Measurements from ENCODE around the gene B9D1. TPM values are rescaled to one million over a fixed set of nuclear protein-coding genes. Genes with fewer than 3 reads are reported as not detected.

Gene B9D1
- total RNA-seq, 1 experiment from 2014 or later: 31.9 TPM

DNA sequence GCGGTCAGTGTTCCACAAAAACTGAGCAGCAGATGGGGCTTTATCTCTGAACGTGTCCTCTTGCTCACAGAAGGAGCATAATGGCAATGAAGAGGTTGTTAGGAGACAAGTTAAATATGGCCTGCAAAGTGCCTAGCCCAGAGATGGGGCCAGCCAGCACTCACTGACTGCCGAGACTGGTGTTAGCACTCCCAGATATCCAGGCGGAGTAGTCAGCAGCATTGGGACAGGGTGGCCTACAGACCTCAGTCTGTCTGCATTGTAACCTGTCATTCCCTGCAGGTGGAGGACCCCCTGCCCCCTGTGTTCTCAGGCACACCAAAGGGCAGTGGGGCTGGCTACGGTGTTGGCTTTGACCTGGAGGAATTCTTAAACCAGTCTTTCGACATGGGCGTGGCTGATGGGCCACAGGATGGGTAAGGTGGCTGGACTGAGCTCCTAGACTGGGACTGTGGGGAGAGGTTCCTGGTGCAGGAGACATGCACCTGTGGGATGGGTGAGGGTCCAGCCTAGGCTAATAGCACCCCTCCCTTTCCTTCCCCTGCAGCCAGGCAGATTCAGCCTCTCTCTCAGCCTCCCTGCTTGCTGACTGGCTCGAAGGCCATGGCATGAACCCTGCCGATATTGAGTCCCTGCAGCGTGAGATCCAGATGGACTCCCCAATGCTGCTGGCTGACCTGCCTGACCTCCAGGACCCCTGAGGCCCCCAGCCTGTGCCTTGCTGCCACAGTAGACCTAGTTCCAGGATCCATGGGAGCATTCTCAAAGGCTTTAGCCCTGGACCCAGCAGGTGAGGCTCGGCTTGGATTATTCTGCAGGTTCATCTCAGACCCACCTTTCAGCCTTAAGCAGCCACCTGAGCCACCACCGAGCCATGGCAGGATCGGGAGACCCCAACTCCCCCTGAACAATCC lies 20.3 kb upstream of the B9D1 start:
- ATAC-seq (no peak), DNase-seq (ENCODE audit: low spot score) (no peak)
- peaks cover 49% of the 10 kb centered on the region for H3K36me3 Mint-ChIP-seq
- TF ChIP-seq ZNF232 (CRISPR knock-in tag; IDR thresholded peaks at IDR 0.05) (no peak), EMX1 (CRISPR knock-in tag; IDR thresholded peaks at IDR 0.05) (no peak), NFATC4 (CRISPR knock-in tag; IDR thresholded peaks at IDR 0.05) (no peak), KAT7 (CRISPR knock-in tag; IDR thresholded peaks at IDR 0.05; ENCODE audit: borderline replicate concordance) (no peak), FOXJ3 (CRISPR knock-in tag; IDR thresholded peaks at IDR 0.05; ENCODE audit: borderline replicate concordance) (no peak), ZNF219 (CRISPR knock-in tag; IDR thresholded peaks at IDR 0.05; ENCODE audit: borderline replicate concordance) (no peak), TEAD1 (CRISPR knock-in tag; IDR thresholded peaks at IDR 0.05) (no peak), MYBL2 (CRISPR knock-in tag; IDR thresholded peaks at IDR 0.05) (no peak), CREB1 (CRISPR knock-in tag; IDR thresholded peaks at IDR 0.05) (no peak)
- TF ChIP-seq, protein P1, sequence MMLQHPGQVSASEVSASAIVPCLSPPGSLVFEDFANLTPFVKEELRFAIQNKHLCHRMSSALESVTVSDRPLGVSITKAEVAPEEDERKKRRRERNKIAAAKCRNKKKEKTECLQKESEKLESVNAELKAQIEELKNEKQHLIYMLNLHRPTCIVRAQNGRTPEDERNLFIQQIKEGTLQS (CRISPR knock-in tag; conservative IDR thresholded peaks at IDR 0.05): no peak
- TF ChIP-seq, protein P2, sequence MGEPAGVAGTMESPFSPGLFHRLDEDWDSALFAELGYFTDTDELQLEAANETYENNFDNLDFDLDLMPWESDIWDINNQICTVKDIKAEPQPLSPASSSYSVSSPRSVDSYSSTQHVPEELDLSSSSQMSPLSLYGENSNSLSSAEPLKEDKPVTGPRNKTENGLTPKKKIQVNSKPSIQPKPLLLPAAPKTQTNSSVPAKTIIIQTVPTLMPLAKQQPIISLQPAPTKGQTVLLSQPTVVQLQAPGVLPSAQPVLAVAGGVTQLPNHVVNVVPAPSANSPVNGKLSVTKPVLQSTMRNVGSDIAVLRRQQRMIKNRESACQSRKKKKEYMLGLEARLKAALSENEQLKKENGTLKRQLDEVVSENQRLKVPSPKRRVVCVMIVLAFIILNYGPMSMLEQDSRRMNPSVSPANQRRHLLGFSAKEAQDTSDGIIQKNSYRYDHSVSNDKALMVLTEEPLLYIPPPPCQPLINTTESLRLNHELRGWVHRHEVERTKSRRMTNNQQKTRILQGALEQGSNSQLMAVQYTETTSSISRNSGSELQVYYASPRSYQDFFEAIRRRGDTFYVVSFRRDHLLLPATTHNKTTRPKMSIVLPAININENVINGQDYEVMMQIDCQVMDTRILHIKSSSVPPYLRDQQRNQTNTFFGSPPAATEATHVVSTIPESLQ (CRISPR knock-in tag; IDR thresholded peaks at IDR 0.05): no peak
- TF ChIP-seq, protein P3, sequence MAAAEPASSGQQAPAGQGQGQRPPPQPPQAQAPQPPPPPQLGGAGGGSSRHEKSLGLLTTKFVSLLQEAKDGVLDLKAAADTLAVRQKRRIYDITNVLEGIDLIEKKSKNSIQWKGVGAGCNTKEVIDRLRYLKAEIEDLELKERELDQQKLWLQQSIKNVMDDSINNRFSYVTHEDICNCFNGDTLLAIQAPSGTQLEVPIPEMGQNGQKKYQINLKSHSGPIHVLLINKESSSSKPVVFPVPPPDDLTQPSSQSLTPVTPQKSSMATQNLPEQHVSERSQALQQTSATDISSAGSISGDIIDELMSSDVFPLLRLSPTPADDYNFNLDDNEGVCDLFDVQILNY (CRISPR knock-in tag; IDR thresholded peaks at IDR 0.05): no peak
- TF ChIP-seq, protein P4, sequence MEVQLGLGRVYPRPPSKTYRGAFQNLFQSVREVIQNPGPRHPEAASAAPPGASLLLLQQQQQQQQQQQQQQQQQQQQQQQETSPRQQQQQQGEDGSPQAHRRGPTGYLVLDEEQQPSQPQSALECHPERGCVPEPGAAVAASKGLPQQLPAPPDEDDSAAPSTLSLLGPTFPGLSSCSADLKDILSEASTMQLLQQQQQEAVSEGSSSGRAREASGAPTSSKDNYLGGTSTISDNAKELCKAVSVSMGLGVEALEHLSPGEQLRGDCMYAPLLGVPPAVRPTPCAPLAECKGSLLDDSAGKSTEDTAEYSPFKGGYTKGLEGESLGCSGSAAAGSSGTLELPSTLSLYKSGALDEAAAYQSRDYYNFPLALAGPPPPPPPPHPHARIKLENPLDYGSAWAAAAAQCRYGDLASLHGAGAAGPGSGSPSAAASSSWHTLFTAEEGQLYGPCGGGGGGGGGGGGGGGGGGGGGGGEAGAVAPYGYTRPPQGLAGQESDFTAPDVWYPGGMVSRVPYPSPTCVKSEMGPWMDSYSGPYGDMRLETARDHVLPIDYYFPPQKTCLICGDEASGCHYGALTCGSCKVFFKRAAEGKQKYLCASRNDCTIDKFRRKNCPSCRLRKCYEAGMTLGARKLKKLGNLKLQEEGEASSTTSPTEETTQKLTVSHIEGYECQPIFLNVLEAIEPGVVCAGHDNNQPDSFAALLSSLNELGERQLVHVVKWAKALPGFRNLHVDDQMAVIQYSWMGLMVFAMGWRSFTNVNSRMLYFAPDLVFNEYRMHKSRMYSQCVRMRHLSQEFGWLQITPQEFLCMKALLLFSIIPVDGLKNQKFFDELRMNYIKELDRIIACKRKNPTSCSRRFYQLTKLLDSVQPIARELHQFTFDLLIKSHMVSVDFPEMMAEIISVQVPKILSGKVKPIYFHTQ (CRISPR knock-in tag; IDR thresholded peaks at IDR 0.05): no peak
- TF ChIP-seq, protein P5, sequence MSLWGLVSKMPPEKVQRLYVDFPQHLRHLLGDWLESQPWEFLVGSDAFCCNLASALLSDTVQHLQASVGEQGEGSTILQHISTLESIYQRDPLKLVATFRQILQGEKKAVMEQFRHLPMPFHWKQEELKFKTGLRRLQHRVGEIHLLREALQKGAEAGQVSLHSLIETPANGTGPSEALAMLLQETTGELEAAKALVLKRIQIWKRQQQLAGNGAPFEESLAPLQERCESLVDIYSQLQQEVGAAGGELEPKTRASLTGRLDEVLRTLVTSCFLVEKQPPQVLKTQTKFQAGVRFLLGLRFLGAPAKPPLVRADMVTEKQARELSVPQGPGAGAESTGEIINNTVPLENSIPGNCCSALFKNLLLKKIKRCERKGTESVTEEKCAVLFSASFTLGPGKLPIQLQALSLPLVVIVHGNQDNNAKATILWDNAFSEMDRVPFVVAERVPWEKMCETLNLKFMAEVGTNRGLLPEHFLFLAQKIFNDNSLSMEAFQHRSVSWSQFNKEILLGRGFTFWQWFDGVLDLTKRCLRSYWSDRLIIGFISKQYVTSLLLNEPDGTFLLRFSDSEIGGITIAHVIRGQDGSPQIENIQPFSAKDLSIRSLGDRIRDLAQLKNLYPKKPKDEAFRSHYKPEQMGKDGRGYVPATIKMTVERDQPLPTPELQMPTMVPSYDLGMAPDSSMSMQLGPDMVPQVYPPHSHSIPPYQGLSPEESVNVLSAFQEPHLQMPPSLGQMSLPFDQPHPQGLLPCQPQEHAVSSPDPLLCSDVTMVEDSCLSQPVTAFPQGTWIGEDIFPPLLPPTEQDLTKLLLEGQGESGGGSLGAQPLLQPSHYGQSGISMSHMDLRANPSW (CRISPR knock-in tag; conservative IDR thresholded peaks at IDR 0.05; ENCODE audit: low read depth): no peak
- TF ChIP-seq, protein P6, sequence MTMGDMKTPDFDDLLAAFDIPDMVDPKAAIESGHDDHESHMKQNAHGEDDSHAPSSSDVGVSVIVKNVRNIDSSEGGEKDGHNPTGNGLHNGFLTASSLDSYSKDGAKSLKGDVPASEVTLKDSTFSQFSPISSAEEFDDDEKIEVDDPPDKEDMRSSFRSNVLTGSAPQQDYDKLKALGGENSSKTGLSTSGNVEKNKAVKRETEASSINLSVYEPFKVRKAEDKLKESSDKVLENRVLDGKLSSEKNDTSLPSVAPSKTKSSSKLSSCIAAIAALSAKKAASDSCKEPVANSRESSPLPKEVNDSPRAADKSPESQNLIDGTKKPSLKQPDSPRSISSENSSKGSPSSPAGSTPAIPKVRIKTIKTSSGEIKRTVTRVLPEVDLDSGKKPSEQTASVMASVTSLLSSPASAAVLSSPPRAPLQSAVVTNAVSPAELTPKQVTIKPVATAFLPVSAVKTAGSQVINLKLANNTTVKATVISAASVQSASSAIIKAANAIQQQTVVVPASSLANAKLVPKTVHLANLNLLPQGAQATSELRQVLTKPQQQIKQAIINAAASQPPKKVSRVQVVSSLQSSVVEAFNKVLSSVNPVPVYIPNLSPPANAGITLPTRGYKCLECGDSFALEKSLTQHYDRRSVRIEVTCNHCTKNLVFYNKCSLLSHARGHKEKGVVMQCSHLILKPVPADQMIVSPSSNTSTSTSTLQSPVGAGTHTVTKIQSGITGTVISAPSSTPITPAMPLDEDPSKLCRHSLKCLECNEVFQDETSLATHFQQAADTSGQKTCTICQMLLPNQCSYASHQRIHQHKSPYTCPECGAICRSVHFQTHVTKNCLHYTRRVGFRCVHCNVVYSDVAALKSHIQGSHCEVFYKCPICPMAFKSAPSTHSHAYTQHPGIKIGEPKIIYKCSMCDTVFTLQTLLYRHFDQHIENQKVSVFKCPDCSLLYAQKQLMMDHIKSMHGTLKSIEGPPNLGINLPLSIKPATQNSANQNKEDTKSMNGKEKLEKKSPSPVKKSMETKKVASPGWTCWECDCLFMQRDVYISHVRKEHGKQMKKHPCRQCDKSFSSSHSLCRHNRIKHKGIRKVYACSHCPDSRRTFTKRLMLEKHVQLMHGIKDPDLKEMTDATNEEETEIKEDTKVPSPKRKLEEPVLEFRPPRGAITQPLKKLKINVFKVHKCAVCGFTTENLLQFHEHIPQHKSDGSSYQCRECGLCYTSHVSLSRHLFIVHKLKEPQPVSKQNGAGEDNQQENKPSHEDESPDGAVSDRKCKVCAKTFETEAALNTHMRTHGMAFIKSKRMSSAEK (CRISPR knock-in tag; IDR thresholded peaks at IDR 0.05; ENCODE audit: borderline replicate concordance): no peak
- H3K4me3 Mint-ChIP-seq: no peak overlapping the region
- CTCF ChIA-PET: no interaction called here
- H3K27ac Mint-ChIP-seq: no peak overlapping the region
- H3K27me3 Mint-ChIP-seq (ENCODE audit: low read depth): no peaks in the 10 kb centered on the region
- peaks cover 36% of the 10 kb centered on the region for H3K4me1 Mint-ChIP-seq
- POLR2A ChIA-PET: no interaction called here
- H3K9me3 Mint-ChIP-seq: no peaks in the 10 kb centered on the region

All from WTC11 (cell line).